Stimulated activated CD8-positive, alpha-beta memory T cell treated with anti-CD3 and anti-CD28 coated beads, Interleukin-4, amount 100 ng/mL, for 48 hours (primary cell): ENCODE results near the gene MKKS.

Experiments
- DNase-seq: peaks from one replicate; pipeline ENCODE4 v3.0.0-alpha.2; 2020

The MKKS gene

GRCh38 chr20:10367693-10367942 is 66.4 kb downstream of the MKKS start:
- DNase-seq: no peak

DNA sequence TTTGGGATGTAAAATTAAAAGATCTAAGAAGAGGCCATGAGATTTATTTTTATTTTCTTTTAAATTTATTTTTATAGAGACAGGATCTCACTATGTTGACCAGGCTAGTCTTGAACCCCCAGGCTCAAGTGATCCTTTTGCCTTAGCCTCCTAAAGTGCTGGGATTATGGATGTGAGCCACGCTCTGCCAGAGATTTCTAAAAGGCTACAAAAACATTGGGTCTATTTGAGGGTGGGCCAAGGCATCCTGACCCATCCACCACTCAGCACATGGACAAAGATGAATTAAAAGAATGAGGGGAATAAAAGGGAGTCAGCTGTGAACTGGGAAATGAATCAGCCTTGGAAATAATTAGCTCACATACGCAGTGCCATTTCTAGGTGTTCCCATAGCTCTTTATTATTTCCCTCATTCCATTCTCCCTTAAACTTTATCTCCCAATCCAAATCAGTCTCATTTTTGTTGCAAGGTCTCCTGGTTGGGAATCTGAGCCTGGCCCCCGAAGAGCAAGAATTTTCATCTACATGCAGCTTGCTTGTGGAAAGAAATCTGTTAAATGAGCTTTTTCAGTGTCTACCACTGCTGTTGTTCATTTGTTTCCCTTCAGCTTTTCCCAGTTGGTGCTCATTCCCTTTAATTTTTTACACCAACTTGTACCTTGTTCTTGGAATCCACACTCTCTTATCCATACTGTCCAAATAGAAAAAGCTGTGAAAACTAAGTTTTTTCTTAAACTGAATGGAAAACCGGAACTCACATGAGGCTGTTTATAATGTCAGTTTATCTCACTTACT is 66.9 kb downstream of the MKKS start:
- DNase-seq: no peak

DNA sequence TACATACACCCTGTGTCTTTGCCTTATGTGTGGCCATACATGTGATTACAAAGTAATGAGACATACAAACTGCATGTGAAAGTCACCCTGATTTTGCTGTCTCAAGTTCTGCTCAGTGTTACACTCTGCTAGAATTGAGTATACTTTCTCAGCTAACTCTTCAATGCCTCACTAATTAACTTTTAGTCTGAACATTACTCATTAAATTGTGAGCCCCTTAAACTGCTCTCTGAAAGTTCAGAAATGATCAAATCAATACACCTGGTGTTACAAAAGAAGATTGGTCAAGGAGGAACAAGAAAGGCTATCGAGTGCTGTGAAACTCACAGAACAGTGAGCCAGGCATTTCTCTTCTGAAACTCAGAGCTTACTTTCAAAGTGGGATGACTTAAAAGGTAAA is 71.3 kb downstream of the MKKS start:
- no peak for DNase-seq

- no peak for DNase-seq
Observed at GRCh38 chr20:10360878-10361277, 73.1 kb downstream of the MKKS start.

DNA sequence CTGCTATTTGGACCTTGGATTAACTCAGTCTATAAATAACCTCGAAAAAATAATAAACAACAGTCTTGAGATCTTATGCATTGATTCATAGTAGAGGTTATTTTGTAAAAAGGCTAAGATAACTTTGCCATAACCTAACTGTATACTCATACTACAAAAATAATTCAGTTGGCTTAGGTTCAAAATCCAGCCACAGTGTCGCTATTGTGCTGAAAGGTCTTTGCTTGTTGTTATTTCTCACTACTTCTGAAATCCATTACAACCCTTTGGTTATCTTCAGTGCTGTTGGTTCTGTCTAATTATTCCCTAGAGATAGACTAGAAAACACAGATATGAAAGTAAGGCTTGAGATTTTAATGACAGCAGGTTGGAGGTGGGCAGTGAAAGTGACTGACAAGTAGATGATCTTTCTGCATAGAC is 74.4 kb downstream of the MKKS start:
- no peak for DNase-seq

GRCh38 chr20:10357974-10358373 is 76.0 kb downstream of the MKKS start:
- DNase-seq: no peak

DNA sequence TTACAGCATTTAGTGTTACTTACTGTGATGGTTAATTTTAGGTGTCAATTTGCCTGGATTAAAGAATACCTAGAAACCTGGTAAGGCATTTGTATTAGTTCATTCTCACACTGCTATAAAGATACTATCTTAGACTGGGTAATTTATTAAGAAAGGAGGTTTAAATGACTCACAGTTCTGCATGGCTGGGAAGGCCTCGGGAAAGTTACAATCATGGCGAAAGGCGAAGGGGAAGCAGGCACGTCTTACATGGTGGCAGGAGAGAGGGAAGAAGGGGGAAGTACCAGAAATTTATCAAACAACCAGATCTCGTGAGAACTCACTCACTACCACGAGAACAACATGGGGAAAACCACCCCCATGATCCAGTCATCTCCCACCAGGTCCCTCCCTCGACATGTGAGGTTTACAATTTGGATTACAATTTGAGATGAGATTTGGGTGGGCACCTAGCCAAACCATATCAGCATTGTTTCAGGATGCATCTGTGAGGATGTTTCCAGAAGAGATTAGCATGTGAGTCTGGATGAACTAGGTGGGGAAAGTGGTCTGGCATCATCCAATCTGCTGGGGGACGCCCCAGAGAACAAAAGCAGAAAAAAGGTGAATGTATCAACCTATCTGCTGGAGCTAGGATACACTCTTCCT is 76.8 kb downstream of the MKKS start:
- DNase-seq: no peak

GRCh38 chr20:10356628-10357027 is 77.4 kb downstream of the MKKS start:
- no peak for DNase-seq

GRCh38 chr20:10352934-10353824 is 80.8 kb downstream of the MKKS start:
- no peak for DNase-seq
